Astrocyte of the hippocampus (primary cell): ENCODE results near the gene PA2G4.
A peak's percentile ranks its signal among the peaks of the same experiment; 100 is the strongest.
"Not testable (repeated sequence)": the region's sequence is repeated elsewhere in the genome, so short reads cannot be mapped to it uniquely, and the experiment has no call there.

ENCODE experiments used
- DNase-seq: peaks from one replicate; pipeline ENCODE4 v3.0.0; 2011; ENCODE audit warnings: low read depth, low spot score

The PA2G4 gene

GRCh38 chr12:56099787-56100186, 4.6 kb upstream of the PA2G4 start:
- no peak for DNase-seq

GRCh38 chr12:56101045-56101444, 3.3 kb upstream of the PA2G4 start:
- DNase-seq, result no peak

- DNase-seq, result no peak
Measured at GRCh38 chr12:56102683-56103065, 1.7 kb upstream of the PA2G4 start.

GRCh38 chr12:56103066-56103711, 1.2 kb upstream of the PA2G4 start:
- no peak for DNase-seq

- no peak for DNase-seq
Measured at GRCh38 chr12:56103823-56104108, 593 bp upstream of the PA2G4 start.

- peak; percentile 36 for DNase-seq
Measured at GRCh38 chr12:56104815-56105608, 653 bp downstream of the PA2G4 start.

GRCh38 chr12:56105609-56105902, 1.2 kb downstream of the PA2G4 start:
- DNase-seq, result no peak

- no peak for DNase-seq
Measured at GRCh38 chr12:56107242-56107641, 2.9 kb downstream of the PA2G4 start.

GRCh38 chr12:56110571-56110970, 6.2 kb downstream of the PA2G4 start:
- DNase-seq, result no peak

- no peak for DNase-seq
Measured at GRCh38 chr12:56114084-56114483, 9.7 kb downstream of the PA2G4 start.

- DNase-seq, result peak; percentile 28
Measured at GRCh38 chr12:56115329-56115728, 11.0 kb downstream of the PA2G4 start.

- DNase-seq, result peak; percentile 97
Measured at GRCh38 chr12:56116267-56117081, 12.1 kb downstream of the PA2G4 start, which contains the start of gene RPL41. Gene RPL41 (plus strand): TSS chr12:56116633.

- not testable (repeated sequence) for DNase-seq
Measured at GRCh38 chr12:56117082-56117706, 12.8 kb downstream of the PA2G4 start.

GRCh38 chr12:56117778-56118687, 13.7 kb downstream of the PA2G4 start, which contains the start of gene ZC3H10:
Gene ZC3H10 (plus strand): TSS chr12:56118266. CDS start chr12:56120563, 2,297 bp downstream.
- peak; percentile 100 for DNase-seq

GRCh38 chr12:56118688-56119357, 14.5 kb downstream of the PA2G4 start:
- DNase-seq, result no peak

- peak; percentile 90 for DNase-seq
Measured at GRCh38 chr12:56119361-56119796, 15.0 kb downstream of the PA2G4 start.

- peak; percentile 45 for DNase-seq
Measured at GRCh38 chr12:56120158-56120846, 15.9 kb downstream of the PA2G4 start.

- no peak for DNase-seq
Measured at GRCh38 chr12:56121204-56121870, 17.0 kb downstream of the PA2G4 start.

- no peak for DNase-seq
Measured at GRCh38 chr12:56122637-56123036, 18.3 kb downstream of the PA2G4 start.
